ENCODE data around the gene ST3GAL4.

DNA sequence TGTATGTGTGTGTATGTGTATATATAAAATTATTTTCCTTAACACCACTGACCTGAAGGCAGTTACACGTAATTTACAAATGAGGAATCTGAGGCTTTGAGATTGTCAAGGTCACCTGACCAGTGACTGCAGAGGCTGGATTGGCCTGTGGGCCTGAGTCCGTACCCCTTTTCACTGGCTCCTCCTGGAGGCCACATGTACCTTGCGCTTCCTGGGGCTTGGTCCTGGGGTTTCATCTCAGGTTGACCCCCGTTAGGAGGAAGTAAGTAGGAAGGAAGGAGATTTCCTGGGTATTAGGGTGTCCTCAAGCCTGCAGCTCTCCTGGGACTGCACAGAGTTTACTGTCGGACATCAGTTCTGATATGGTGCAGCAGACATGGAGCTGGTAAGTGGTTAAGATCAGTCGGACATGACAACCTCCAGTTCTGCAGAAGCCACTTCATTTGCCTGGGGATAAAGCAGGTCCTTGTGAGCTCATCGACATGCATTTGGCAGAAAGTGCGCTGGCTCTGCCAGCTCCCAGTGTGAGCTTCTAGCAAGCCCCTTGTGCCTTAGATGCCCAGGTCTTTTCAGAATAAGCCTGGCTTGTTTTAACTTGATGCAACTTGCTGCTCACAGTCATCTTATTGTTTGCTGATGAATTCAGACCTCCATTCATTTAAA lies 36.6 kb downstream of the ST3GAL4 start:
- TF ChIP-seq, protein P1, sequence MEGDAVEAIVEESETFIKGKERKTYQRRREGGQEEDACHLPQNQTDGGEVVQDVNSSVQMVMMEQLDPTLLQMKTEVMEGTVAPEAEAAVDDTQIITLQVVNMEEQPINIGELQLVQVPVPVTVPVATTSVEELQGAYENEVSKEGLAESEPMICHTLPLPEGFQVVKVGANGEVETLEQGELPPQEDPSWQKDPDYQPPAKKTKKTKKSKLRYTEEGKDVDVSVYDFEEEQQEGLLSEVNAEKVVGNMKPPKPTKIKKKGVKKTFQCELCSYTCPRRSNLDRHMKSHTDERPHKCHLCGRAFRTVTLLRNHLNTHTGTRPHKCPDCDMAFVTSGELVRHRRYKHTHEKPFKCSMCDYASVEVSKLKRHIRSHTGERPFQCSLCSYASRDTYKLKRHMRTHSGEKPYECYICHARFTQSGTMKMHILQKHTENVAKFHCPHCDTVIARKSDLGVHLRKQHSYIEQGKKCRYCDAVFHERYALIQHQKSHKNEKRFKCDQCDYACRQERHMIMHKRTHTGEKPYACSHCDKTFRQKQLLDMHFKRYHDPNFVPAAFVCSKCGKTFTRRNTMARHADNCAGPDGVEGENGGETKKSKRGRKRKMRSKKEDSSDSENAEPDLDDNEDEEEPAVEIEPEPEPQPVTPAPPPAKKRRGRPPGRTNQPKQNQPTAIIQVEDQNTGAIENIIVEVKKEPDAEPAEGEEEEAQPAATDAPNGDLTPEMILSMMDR (IDR thresholded peaks at IDR 0.05), result no peak
- TF ChIP-seq POLR2A (IDR thresholded peaks at IDR 0.05) (no peak), POLR2AphosphoS5 (IDR thresholded peaks at IDR 0.05) (no peak)
